Breast epithelium (tissue), 3 donors: ENCODE measurements around the gene UBE2O.

Source experiments
- POLR2A ChIP-seq: fragments of 450-650 bp; IDR thresholded peaks from one replicate; pipeline ENCODE4 v1.6.1; 2016; ENCODE audit warnings: antibody characterized with exemption, mild to moderate bottlenecking, moderate library complexity
- TF ChIP-seq, protein P1 (sequence below), 3 donors: fragments of 450-650 bp; IDR thresholded peaks; one replicate each; pipeline ENCODE4 v1.5.1; 2016 to 2017; ENCODE audit warnings: antibody characterized with exemption in 3 of 3, mild to moderate bottlenecking in 3 of 3, moderate library complexity in 3 of 3

DNA sequence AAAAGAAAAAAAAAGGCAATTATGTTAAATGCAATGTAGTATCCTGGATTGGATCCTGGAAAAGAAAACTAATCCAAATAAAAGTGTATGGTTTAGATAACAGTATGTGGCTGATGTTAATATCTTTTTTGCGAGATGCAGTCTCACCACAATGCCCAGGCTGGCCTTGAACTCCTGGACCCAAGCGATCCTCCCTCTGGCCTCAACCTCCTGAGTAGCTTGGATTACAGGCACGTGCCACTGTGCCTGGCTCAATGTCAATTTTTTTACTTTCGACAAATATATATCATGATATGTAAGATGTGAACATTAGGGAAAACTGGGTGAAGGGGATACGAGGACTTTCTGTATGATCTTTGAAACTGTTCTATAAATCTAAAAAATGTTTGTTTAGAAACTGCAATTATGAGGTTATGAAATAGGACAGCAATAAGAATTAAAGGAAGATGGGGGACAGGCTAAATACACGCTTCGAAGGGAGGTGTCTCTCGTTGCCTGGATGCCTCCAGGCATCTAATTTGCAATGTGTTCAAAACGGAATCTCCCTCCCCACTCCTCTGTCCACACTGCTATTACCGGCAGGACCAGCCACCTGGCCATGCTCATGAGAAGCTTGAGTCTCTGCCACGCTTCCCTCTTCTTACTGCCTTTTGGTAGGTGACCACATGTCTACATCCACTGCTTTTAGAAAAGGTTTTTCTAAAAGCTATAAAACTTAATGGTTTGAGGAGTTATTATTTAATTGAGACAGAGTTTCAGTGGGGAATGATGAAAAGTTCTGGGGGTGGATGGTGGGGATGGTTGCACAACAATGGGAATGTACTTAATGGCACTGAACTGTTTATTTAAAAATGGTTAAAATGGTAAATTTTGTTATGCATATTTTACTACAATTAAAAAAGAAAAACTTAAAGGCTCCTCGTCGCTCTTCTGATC is 15.2 kb downstream of the UBE2O start:
- TF ChIP-seq, protein P1, sequence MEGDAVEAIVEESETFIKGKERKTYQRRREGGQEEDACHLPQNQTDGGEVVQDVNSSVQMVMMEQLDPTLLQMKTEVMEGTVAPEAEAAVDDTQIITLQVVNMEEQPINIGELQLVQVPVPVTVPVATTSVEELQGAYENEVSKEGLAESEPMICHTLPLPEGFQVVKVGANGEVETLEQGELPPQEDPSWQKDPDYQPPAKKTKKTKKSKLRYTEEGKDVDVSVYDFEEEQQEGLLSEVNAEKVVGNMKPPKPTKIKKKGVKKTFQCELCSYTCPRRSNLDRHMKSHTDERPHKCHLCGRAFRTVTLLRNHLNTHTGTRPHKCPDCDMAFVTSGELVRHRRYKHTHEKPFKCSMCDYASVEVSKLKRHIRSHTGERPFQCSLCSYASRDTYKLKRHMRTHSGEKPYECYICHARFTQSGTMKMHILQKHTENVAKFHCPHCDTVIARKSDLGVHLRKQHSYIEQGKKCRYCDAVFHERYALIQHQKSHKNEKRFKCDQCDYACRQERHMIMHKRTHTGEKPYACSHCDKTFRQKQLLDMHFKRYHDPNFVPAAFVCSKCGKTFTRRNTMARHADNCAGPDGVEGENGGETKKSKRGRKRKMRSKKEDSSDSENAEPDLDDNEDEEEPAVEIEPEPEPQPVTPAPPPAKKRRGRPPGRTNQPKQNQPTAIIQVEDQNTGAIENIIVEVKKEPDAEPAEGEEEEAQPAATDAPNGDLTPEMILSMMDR (IDR thresholded peaks at IDR 0.05), result no peak
- no peak for TF ChIP-seq POLR2A
